ENCODE data around the gene LIX1L. TPM values are rescaled to one million over a fixed set of nuclear protein-coding genes. Genes with fewer than 3 reads are reported as not detected.

The LIX1L gene
- total and polyA plus RNA-seq, 2 donors (not counting 3 experiments of a cell fraction or from before 2014, with no cell fraction given): 54.9 to 56.4 TPM

DNA sequence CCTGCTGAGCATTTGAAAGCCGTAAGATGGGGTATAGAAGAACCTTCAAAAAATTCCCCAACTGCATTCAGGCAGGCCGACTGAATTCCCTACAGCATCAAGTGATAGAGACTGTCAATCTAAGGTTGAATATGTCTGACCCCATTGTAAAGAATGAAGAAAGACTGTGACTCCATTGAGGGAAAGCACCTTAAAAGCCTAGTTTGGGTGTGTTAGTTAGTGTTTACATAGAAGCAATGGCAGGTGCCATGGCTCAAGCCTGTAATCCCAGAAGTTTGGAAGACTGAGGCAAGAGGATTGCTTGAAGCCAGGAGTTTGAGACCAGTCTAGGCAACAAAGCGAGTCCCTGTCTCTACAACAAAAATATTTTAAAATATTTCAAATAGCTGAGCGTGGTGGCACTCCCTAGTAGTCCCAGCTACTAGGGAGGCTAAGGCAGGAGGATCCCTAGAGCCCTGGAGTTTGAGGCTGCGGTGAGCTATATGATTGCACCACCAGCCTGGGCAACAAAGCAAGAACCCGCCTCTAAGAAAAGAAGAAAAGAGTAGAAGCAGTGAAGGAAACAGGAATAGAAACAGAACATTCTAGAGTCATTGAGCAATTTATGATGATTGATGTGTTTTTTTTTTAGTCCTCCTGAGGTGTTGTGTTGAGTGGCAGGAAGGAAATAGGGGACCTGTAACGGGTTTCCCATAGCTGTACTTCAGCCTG is 22.1 kb upstream of the LIX1L start:
- dilution Hi-C loops (cut with MboI; ENCODE audit: extremely low pct_ligation_motif_present, low sequenced_read_pairs): no loop called here
- peak overlapping the region; percentile 20 for H3K9ac ChIP-seq (replicated peaks; ENCODE audit: extremely low read depth, insufficient read depth, low read length)
- no peaks in the 10 kb centered on the region for H3K36me3 ChIP-seq (ENCODE audit: control insufficient read depth in 2 of 2, extremely low read depth in 1 of 2, insufficient read depth in 2 of 2, low read length in 2 of 2)
- no peaks in the 10 kb centered on the region for H3K79me2 ChIP-seq (ENCODE audit: control insufficient read depth, insufficient read depth, low read length)
- TF ChIP-seq, protein P1, sequence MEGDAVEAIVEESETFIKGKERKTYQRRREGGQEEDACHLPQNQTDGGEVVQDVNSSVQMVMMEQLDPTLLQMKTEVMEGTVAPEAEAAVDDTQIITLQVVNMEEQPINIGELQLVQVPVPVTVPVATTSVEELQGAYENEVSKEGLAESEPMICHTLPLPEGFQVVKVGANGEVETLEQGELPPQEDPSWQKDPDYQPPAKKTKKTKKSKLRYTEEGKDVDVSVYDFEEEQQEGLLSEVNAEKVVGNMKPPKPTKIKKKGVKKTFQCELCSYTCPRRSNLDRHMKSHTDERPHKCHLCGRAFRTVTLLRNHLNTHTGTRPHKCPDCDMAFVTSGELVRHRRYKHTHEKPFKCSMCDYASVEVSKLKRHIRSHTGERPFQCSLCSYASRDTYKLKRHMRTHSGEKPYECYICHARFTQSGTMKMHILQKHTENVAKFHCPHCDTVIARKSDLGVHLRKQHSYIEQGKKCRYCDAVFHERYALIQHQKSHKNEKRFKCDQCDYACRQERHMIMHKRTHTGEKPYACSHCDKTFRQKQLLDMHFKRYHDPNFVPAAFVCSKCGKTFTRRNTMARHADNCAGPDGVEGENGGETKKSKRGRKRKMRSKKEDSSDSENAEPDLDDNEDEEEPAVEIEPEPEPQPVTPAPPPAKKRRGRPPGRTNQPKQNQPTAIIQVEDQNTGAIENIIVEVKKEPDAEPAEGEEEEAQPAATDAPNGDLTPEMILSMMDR (IDR thresholded peaks at IDR 0.05; ENCODE audit: extremely low read depth in 1 of 2, insufficient read depth in 1 of 2, low read depth in 1 of 2, low read length in 2 of 2): no peak
- TF ChIP-seq JUN (IDR thresholded peaks at IDR 0.05; ENCODE audit: borderline replicate concordance, insufficient read depth, insufficient read length, low read depth): peak; percentile 9
- TF ChIP-seq POLR2A (IDR thresholded peaks at IDR 0.05; ENCODE audit: low read depth, low read length): no peak
- TF ChIP-seq GATA2 (IDR thresholded peaks at IDR 0.05; ENCODE audit: insufficient read depth, insufficient read length, low read depth, low read length): no peak
- peak overlapping the region; percentile 89 for H3K27ac ChIP-seq (ENCODE audit: insufficient read depth, low read depth, low read length)
- H3K4me1 ChIP-seq (ENCODE audit: control insufficient read depth, extremely low read depth, insufficient read depth, low read length): peaks cover 40% of the 10 kb centered on the region
- no peaks in the 10 kb centered on the region for H3K9me3 ChIP-seq (replicated peaks; ENCODE audit: control insufficient read depth, insufficient read depth, low read length)
- ChIA-PET POLR2A (interaction anchor here (0.6 to 1.6 kb wide), 10 partner anchors 11 to 72 kb away, joined by 3 to 10 read pairs (median 4); partner anchors contain the start of genes ANKRD34A, LIX1L, POLR3GL and RBM8A), CTCF (interaction anchor here (0.8 to 20.0 kb wide), 14 partner anchors 14 to 233 kb away, joined by 3 to 496 read pairs (median 6); partner anchors contain the start of genes ANKRD34A, LIX1L, NUDT17 and PIAS3)
- no peaks in the 10 kb centered on the region for H4K20me1 ChIP-seq (replicated peaks; ENCODE audit: control insufficient read depth, extremely low read depth, insufficient read depth, low read length)
- BruUV-seq (replicated peaks): TSS peak; percentile 83
- H3K9me1 ChIP-seq (replicated peaks; ENCODE audit: control insufficient read depth, extremely low read depth, insufficient read depth, low read length): no peaks in the 10 kb centered on the region
- H2AFZ ChIP-seq (ENCODE audit: low read depth, low read length): peak overlapping the region; percentile 32
- no peaks in the 10 kb centered on the region for H3K27me3 ChIP-seq (ENCODE audit: control insufficient read depth in 2 of 2, insufficient read depth in 2 of 2, low read length in 2 of 2)
- intact Hi-C loops (cut with micrococcal nuclease): no loop called here
- H3K4me2 ChIP-seq (ENCODE audit: insufficient read depth, low read length): peak overlapping the region; percentile 33
- FAIRE-seq: peak; percentile 52
- no peak overlapping the region for H3K4me3 ChIP-seq (replicated peaks in 1 of 3; ENCODE audit: insufficient read depth in 1 of 3, low read depth in 1 of 3, low read length in 3 of 3)
- DNase-seq (ENCODE audit: low read depth, low spot score): peak; percentile 80
